Stimulated activated CD4-positive, alpha-beta T cell treated with anti-CD3 and anti-CD28 coated beads, Interleukin-15, amount 100 ng/mL, for 48 hours (primary cell): Measurements from ENCODE around the gene LOXL1.
A peak's percentile ranks its signal among the peaks of the same experiment; 100 is the strongest.
"Not testable (repeated sequence)": the region's sequence is repeated elsewhere in the genome, so short reads cannot be mapped to it uniquely, and the experiment has no call there.

Source experiments
- DNase-seq, 2 donors: peaks; one replicate each; pipeline ENCODE4 v3.0.0-alpha.2; 2020; ENCODE audit warnings: low read depth in 2 of 2

Gene LOXL1

DNA sequence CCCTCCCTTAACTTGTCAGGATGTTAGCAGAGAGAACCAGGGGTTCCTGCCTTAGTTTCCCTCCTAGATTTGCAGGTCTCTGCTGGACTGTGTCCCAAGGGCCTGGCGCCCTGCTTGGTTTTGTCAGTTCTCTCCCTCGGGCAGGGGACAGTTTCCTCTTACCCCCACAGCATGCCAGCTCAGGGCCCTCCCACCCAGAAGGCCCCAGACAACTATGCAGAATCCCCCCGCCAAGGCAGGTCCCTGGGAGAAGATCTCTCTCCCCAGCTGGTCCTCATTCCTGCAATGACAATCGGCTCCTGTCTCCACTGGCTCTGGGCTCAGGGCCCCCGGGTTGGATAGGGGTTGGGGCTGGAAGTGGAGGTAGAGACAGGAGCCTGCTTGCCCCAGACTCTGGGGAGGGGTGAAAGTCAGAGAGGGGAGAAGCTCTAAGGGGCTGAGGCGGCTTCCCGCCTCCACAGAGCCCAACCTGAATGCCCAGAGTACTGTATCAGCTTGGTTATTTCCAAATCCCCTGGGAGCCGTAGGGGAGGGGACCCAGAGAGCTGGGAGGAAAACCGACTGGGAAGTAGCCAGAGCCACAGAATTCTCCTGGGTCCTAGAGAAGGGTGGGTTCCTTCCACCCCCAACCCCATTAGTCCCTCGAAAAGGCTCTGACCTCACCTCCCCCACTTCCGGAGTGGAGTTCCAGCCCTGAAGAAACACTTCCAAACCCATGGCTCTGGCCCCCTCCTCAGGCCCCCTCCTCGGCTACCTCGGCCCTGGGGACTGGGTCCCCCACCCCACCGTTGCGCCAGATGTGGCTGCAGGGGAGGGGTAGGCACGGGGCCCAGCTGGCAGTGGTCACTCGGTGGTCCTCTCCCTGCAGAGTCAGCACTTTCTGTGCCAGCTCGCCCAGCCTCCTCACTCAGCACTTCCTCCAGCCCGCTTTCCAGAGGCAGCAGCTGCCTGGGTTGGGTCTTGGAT, 3.8 kb upstream of the LOXL1 start:
- no peak for DNase-seq

DNA sequence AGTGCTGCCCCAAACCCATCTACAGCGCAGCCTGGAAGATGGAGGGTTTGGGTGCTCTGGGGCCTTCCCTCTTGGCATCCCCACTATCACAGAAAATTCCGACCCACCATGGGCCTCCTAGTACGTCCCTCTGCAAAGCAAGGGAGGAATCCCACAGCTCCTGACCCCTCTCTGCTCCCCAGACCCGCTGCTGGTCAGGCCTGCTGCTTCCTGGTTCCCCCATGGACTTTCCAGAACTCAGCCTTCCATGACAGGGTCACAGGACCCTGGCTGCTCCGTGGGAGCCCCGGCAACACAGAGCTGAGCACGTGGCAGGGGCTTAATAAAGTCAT, 3.1 kb upstream of the LOXL1 start:
- no peak for DNase-seq

DNA sequence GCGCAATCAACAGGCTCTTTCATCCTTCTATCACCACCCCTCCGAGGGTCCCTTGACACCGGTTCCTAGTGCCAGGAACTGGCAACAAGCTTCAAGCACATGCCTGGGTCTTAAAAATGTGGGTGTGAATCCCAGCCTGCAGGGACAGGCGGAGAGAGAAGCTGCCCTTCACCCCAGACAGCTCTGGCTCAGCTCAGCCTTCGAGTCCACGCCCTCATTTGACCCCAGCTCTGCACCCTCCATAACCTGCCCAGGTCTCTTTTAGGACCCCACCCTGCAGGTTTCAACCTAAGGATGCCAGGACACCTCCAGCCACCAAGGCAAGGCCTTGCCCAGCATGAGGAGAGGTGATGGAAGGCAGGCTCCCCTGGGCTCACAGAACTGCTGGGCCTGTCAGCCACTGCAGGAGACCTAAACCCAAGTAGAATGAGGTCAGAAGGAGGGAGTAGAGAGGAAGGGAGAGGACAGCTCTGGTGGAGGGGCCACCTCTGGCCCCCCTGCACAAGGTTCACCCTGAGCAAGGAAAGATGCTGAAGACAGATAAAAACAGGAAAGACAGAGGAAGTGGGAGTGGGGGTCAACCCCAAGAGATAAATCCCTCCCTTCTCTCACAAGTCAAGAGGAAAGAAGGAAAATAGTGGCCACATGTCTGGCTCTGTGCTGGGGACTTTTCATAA, 2.6 kb upstream of the LOXL1 start:
- DNase-seq, result no peak

DNA sequence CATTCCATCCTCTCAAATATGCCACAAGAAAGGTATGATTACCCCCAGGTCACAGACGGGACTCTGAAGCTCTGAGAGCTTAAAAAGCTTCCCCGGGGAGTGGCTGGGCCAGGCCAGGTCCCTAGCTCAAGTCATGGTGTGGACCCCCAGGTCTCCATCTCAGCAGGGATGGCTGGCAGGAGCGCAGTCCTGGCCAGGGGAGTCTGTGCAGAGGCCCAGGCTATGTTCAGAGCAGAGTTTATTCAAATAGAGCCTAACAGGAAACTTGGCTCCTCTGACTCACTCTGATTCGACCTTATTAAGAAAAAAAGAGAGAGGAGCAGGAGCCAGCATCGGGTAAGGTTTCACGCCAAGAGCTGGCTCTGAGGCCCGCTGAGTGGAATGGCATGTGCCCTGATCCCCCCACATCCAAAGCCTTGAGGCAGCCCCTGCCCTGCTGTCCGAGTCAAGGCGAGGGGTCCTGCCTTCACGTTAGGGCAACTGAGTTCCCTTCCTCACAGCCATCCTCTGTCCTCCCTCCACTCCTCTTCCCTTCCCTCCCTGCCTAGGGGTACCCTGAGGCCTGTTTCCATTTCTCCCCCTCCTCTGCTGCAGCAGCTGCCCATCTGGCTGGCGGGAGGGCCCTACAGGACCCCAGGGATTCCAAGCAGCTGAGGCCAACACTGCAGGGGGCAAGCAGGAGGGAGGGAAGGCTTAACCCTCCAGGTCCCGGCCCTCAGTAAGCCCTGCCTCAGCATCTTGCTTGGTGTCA, 1.9 kb upstream of the LOXL1 start:
- no peak for DNase-seq

DNA sequence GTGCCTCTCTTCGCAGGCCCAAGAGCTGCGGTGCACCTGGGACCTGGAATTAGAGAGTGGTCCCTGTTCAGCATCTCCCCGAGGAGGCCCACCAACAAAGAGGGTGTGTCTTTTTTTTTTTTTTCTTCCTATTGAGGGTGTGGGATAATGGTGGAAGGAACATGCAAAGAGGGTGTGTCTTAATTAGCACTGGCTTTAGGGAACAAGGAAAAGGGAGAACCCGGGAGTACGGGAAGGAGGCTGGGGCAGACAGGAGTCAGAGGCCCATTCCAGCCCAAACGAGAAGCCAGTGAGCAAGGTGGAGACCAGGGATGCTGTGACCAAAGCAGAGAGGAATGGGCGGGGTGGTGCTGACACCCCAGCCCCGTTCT, 429 bp upstream of the LOXL1 start:
- DNase-seq, result no peak

DNA sequence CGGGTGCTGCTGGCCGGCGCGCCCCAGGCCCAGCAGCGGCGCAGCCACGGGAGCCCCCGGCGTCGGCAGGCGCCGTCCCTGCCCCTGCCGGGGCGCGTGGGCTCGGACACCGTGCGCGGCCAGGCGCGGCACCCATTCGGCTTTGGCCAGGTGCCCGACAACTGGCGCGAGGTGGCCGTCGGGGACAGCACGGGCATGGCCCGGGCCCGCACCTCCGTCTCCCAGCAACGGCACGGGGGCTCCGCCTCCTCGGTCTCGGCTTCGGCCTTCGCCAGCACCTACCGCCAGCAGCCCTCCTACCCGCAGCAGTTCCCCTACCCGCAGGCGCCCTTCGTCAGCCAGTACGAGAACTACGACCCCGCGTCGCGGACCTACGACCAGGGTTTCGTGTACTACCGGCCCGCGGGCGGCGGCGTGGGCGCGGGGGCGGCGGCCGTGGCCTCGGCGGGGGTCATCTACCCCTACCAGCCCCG, 777 bp downstream of the LOXL1 start:
- DNase-seq, result peak in 1 of 2 donors; percentile 21

DNA sequence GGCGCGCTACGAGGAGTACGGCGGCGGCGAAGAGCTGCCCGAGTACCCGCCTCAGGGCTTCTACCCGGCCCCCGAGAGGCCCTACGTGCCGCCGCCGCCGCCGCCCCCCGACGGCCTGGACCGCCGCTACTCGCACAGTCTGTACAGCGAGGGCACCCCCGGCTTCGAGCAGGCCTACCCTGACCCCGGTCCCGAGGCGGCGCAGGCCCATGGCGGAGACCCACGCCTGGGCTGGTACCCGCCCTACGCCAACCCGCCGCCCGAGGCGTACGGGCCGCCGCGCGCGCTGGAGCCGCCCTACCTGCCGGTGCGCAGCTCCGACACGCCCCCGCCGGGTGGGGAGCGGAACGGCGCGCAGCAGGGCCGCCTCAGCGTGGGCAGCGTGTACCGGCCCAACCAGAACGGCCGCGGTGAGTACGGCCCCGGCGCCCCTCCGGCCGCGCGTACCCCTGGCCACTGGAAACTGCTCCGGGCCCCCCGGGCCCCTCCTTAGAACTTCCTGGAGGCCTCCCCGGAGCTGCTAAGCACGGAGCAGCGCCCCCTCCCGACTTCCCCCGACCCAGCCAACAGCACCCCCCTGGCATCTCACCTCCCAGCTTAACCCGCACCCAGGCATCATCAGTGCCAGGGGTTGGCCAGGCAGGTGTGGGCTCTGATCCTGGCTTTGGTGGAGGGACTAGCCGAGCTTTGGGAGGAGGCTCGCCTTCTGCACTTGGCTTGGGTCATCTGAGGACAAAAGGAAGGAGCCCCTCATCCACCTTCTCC, 1.4 kb downstream of the LOXL1 start:
- peak; percentile 38 to 69 for DNase-seq

DNA sequence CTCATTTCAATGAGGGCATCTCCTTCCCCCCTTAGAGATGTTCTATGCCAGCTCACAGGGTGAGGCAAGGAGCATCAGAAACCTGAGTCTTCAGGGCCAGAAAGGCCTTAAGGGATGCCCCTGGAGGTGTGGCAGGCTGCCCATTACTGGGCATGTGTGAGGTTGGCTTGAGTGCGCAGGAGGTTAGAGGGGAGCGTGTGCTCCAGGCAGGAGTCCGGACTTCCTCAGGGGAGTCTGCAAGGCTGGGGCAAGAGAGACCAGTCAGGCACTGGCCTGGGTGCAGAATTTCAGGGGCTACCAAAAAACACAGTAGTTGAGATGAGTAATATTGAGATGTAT, 1.9 kb downstream of the LOXL1 start:
- no peak for DNase-seq

DNA sequence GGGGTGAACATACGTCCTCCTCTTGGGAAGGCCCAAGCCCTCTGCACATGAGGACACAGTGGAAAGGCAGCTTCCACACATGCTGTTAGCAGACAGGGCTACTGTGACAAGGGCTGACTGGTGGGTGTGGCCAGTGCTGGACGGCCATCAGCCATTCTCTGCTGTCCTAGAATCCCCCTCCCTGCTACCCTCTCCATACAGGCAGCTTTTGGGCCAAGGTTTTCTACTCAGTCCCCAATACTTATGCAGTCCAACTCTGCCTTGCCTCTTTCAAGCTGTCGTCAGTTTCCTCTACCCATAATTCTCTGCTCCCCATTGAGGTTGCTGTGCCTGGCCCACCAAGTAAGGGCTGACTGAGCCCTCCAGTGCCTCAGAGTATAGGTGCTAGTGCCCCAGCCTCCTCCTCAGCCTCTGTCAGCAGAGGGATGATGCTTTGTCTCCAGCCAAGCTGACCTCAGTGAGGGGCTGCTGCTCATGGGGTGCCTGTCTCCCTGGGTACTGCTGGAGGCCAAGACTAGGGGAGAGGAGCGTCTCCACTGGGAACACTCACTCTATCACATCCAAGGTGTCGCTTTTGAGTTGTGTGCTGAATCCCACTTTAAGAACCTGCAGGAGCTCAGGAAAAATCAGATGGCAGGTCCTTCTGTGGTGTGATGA, 2.8 kb downstream of the LOXL1 start:
- no peak for DNase-seq

DNA sequence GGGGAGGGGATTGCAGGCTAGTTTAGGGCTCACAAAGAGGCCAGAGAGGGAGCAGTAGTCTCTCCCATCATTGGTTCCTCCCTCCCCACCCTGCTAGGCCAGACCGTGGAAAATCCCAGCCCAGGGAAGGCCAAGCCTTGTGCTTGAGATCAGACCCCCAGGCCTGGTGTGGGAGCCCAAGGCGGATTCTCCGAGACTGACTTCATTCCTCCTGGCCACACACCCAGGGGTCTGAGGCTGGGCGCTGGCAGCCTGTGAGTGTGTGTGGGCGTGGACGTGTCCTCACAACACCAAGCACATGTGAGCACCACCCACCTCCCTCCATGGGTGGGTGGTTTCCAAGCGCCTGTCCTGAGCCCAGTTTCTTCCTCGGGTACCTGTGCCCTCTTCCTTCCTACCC, 4.1 kb downstream of the LOXL1 start:
- no peak for DNase-seq

DNA sequence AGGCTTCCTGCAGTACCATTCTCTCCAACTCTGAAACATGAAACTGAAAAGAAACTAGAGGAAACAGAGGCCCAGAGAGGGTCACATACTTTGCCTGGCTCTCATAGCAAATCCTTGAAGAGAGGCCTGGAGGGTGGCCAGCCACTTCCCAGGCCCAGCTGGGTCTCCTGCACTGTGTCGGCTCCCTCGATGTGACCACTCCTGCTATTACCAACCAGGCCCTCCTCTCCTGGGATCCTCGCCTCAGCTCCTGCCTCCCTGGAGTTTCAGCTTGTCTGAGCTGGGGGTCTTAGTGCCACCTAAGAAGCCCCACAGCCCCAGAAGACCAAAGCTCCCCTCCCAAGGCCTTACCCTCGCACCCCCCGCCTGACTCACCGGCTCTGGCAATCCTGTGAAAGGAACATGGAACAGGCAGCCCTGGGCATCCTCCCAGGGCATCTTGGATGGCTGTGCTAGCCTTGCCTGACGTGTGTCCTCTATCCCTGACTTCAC, 4.6 kb downstream of the LOXL1 start:
- no peak for DNase-seq

DNA sequence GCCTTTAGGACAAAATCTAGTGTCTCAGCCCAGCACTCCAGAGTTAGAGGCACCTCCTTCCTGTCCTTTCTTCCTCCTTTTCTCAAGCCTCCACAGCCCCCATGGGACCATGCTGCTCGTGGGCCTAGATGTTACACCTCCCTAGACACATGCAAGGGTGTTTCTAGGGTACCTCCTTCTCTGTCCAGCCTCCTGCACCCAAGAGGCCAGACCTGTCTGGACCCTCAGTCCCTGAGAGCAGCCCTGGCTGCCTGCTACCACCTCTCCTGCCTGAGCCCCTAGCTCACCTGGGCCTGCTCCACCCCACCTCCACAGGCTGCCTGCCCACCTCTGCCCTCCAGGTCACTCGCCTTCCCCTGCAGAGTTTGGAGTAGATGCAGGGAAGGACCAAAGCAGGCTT, 5.2 kb downstream of the LOXL1 start:
- DNase-seq, result no peak

DNA sequence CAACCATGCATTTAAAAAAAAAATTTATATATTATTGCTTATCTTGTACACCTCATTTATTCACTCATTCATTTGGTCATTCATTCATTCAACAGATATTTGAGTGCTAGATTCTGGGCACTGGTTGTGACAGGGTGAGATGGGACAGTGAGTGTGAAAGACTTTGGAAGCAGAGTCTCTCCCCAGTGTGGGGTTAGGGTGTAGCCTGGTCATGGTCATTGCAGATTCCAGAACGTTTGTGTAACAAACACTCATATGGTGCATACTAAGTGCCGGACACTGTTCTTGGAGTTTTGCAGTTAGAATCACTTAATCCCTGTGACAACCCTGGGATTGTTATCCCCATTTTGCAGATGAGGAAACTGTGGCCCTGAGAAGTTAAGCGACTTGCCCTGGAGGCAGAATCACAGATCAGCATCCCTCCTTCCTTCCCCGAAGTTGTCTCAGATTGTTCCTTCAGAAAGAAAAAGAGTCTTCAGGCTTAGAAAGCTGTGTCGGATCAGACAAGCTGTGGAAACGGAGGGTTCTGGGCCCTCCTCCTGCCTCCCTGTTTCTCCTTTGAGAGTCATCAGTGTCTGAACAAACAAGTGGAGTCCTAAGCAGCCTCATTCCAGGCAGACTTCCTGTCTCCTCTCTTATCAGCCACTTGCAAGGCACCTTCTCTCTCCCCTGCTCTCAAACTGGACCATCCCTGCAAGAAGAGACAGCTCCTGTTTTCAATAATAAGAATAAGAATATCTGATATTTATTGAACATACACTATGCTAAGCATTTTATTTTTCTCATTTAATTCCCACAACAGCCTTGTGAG, 6.3 kb downstream of the LOXL1 start:
- no peak for DNase-seq

DNA sequence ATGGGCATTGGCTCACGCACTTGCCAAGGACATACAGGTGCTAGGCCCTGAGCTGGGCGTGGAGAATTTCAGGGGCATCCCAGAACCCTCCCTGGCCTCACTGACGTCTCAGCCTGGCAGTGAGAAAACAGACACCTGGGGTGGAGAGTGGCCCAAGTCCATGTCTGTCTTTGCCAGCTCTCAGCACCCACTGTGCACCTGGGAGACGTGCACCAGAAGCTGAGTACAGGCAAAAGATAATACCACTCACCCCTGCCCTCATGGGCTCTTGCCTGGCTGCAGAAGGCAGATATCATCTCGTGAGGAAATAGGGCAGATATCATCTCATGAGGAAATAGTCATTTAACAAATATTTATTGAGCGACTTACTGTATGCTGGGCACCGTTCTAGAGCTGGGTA, 8.0 kb downstream of the LOXL1 start:
- DNase-seq, result no peak

DNA sequence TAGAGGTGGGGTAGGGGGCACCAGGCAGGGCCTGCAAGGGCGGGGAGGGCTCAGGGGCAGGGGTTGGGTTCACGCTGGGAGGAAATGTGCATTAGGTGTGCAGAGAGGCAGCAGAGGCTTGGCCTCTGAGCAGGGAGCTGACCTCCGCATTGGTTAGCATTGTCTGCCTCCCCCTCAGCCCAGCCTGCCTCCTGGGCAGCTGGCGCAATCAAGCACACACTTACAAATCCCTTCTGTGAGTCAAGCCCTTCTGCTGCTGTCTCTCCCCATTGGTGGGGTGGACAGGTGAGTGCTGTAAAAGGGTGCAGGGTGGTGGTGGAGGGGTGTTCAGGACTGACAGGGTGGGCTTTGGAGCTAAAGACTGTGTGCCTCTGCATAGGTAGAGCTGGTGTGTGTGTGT, 9.3 kb downstream of the LOXL1 start:
- DNase-seq, result no peak

DNA sequence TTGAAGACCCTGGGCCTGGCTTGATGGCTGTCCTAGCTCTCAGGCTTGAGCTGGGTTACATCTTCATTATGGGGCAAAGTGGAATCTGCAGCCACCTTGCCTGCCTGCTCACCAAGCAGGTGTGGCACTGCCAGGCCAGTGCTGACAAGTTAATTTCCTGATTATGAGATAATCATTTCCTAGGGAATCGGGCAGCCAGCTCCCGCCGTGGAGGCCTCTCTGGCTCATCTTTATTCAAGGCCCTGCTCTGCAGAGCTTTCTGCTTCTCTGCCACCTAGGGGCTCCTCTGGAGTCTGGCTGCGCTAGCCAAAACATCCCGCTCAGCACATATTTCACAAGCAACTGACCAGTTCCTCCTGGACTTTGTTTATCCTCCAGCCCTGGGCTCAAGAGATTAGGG, 9.9 kb downstream of the LOXL1 start:
- no peak for DNase-seq

DNA sequence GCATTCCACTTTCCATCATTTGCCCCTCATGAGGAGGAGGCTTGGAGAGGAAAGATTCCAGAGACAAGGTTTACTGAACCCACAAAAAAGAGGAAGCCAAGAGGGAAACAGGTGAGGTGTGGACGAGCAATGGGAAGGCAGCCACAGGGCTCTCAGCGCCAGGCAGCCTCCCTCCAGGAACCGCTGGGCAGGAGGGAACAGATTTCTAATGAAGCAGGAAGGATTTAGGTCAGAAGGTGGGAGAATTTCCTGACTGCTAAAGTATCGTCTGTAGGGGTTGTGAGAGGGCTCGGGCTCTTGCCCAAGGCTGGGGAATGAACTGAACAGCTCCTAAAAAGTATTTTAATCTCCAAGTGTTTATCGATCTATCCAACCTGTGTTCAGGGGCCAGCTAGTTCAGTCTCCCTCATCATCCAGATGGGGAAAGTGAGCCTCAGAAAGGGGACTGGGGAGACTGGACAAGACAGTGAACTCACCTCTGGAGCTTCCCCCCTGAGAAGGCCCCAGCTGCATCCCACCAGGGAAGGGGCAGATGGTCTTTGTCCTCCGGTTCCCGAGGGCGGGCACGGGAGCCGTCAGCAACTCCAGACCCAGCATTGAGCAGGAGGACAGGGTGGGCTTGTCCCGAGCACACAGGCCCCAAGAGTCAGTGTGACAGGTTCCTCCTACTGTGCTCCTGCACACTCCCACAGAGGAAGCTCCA, 10.5 kb downstream of the LOXL1 start:
- no peak for DNase-seq

DNA sequence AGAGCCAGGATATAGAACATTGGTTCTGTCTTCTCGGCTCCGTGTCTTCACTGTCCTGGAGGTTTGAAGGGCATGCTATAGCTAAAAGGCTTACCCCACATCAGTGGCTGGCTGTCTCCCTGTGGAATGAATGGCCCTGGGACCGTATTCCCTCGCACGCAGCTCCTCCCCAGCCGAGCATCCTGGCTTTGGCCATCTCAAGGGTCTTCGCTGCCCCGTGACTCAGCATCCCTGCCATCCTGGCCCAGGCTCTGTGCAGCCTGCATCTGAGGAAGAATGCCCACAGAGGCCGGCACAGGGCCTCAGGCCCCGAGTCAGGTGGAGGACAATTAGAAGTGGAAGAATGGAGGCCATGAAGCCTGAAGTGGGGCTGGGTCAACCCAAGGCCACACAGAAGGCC, 11.0 kb downstream of the LOXL1 start:
- no peak for DNase-seq

DNA sequence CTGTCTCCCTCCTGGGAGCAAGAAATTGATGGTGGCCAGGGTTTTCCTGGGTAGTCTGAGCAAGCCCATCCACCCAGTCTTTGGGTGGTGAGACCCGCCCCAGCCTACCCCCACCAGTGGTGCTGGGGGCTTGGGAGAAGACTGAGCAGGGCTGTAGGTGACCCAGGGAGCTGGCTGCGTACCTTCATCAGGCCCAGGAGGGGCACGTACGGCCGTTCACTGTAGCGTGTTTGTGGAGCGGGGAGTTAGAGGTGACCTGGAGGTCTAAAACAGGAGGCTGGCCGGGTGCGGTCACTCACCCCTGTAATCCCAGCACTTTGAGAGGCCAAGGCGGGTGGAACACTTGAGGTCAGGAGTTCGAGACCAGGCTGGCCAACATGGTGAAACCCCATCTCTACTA, 11.5 kb downstream of the LOXL1 start:
- no peak for DNase-seq

DNA sequence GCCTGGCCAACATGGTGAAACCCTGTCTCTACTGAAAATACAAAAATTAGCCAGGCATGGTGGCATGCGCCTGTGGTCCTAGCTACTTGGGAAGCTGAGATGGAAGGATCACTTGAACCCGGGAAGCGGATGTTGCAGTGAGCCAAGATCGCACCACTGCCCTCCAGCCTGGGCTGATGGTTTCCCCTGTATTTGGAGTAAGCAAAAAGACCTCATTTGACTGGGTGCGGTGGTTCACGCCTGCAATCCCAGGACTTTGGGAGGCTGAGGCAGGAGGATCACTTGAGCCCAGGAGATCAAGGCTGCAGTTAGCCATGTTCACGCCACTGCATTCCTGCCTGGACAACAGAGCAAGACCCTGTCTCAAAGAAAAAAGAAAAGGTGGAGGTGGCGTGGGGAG, 12.3 kb downstream of the LOXL1 start:
- not testable (repeated sequence) for DNase-seq
